NB4 (cell line): ENCODE results near the gene NIPAL4.

Experiments
- MYC ChIP-seq: IDR thresholded peaks from 2 replicates; pipeline ENCODE4 v1.6.1; 2011; ENCODE audit warnings: low read depth, low read length
- POLR2A ChIP-seq: IDR thresholded peaks from 2 replicates; pipeline ENCODE4 v1.6.1; 2011; ENCODE audit warnings: mild to moderate bottlenecking; ENCODE audit not compliant: insufficient read length; ENCODE audit errors: extremely low read depth
- TF ChIP-seq, protein P1 (sequence below): IDR thresholded peaks from one replicate; pipeline ENCODE4 v1.5.1; 2012; ENCODE audit warnings: low read depth, low read length
- TF ChIP-seq, protein P2 (sequence below): IDR thresholded peaks from 2 replicates; pipeline ENCODE4 v1.6.1; 2011; ENCODE audit warnings: low read depth, low read length

GRCh38 chr5:157506066-157506590 is 46.1 kb downstream of the NIPAL4 start:
- TF ChIP-seq, protein P1, sequence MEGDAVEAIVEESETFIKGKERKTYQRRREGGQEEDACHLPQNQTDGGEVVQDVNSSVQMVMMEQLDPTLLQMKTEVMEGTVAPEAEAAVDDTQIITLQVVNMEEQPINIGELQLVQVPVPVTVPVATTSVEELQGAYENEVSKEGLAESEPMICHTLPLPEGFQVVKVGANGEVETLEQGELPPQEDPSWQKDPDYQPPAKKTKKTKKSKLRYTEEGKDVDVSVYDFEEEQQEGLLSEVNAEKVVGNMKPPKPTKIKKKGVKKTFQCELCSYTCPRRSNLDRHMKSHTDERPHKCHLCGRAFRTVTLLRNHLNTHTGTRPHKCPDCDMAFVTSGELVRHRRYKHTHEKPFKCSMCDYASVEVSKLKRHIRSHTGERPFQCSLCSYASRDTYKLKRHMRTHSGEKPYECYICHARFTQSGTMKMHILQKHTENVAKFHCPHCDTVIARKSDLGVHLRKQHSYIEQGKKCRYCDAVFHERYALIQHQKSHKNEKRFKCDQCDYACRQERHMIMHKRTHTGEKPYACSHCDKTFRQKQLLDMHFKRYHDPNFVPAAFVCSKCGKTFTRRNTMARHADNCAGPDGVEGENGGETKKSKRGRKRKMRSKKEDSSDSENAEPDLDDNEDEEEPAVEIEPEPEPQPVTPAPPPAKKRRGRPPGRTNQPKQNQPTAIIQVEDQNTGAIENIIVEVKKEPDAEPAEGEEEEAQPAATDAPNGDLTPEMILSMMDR = no peak
- TF ChIP-seq POLR2A (no peak), MYC (no peak)
- TF ChIP-seq, protein P2, sequence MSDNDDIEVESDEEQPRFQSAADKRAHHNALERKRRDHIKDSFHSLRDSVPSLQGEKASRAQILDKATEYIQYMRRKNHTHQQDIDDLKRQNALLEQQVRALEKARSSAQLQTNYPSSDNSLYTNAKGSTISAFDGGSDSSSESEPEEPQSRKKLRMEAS = no peak
